ENCODE measurements around the gene ADAM12. TPM values are rescaled to one million over a fixed set of nuclear protein-coding genes. Genes with fewer than 3 reads are reported as not detected.

ADAM12 gene
- total and polyA plus RNA-seq, 4 donors: 0.03 to 0.33 (median 0.19) TPM

- Histone ChIP-seq H3K9ac (ENCODE audit: low read depth in 1 of 2, low read length in 2 of 2) (no peak overlapping the region), H3K9me3 (ENCODE audit: control insufficient read depth in 4 of 4, low read length in 3 of 4) (no peaks in the 10 kb centered on the region), H3K4me3 (ENCODE audit: low read depth in 1 of 3, low read length in 3 of 3) (no peak overlapping the region), H3K27me3 (ENCODE audit: control insufficient read depth in 4 of 4, insufficient read depth in 4 of 4, low read length in 3 of 4) (no peaks in the 10 kb centered on the region), H3K27ac (ENCODE audit: low read depth in 1 of 2, low read length in 2 of 2) (no peak overlapping the region), H3K36me3 (ENCODE audit: control insufficient read depth in 4 of 4, insufficient read depth in 3 of 4, low read depth in 1 of 4, low read length in 3 of 4) (no peaks in the 10 kb centered on the region), H3K4me1 (ENCODE audit: control insufficient read depth in 4 of 4, insufficient read depth in 4 of 4, low read length in 3 of 4) (no peaks in the 10 kb centered on the region)
- no peak for DNase-seq (ENCODE audit: low spot score)
- TF ChIP-seq FOXA1 (IDR thresholded peaks at IDR 0.05): no peak
- no peak for TF ChIP-seq HNF4G (IDR thresholded peaks at IDR 0.05)
- no peak for TF ChIP-seq ATF3 (IDR thresholded peaks at IDR 0.05)
- no peak for TF ChIP-seq MAX (IDR thresholded peaks at IDR 0.05)
- no peak for TF ChIP-seq HNF4A (conservative IDR thresholded peaks at IDR 0.05)
- TF ChIP-seq SP1 (IDR thresholded peaks at IDR 0.05): no peak
- no peak for TF ChIP-seq NR2F2 (IDR thresholded peaks at IDR 0.05)
- no peak for TF ChIP-seq TAF1 (conservative IDR thresholded peaks at IDR 0.05)
- no peak for TF ChIP-seq REST (IDR thresholded peaks at IDR 0.05)
- no peak for TF ChIP-seq JUND (IDR thresholded peaks at IDR 0.05)
- TF ChIP-seq YY1 (IDR thresholded peaks at IDR 0.05): no peak
- no peak for TF ChIP-seq RXRA (IDR thresholded peaks at IDR 0.05)
- no peak for TF ChIP-seq EGR1 (IDR thresholded peaks at IDR 0.05; ENCODE audit: low read depth in 2 of 2)
- 30% methylated on average over 4 of the region's 4 CpGs for WGBS
Measured at GRCh38 chr10:126059076-126059826, 329.0 kb downstream of the ADAM12 start.

GRCh38 chr10:126058507-126058906 is 329.8 kb downstream of the ADAM12 start:
- WGBS: 21% methylated on average over 9 of the region's 9 CpGs
- TF ChIP-seq YY1 (IDR thresholded peaks at IDR 0.05) (no peak), GABPA (IDR thresholded peaks at IDR 0.05 in 1 of 2, conservative IDR thresholded peaks at IDR 0.05 in 1 of 2) (no peak), MAX (IDR thresholded peaks at IDR 0.05) (no peak), CTCF (IDR thresholded peaks at IDR 0.05; ENCODE audit: low read depth, low read length, missing input control) (no peak), REST (IDR thresholded peaks at IDR 0.05) (no peak)
- H3K9ac ChIP-seq (ENCODE audit: low read depth in 1 of 2, low read length in 2 of 2): no peak overlapping the region
- DNase-seq (ENCODE audit: low spot score): no peak
- H3K27ac ChIP-seq (ENCODE audit: low read depth in 1 of 2, low read length in 2 of 2): no peak overlapping the region
- no peaks in the 10 kb centered on the region for H3K9me3 ChIP-seq (ENCODE audit: control insufficient read depth in 4 of 4, low read length in 3 of 4)
- H3K36me3 ChIP-seq (ENCODE audit: control insufficient read depth in 4 of 4, insufficient read depth in 3 of 4, low read depth in 1 of 4, low read length in 3 of 4): no peaks in the 10 kb centered on the region
- H3K27me3 ChIP-seq (ENCODE audit: control insufficient read depth in 4 of 4, insufficient read depth in 4 of 4, low read length in 3 of 4): no peaks in the 10 kb centered on the region
- H3K4me3 ChIP-seq (ENCODE audit: low read depth in 1 of 3, low read length in 3 of 3): no peak overlapping the region
- H3K4me1 ChIP-seq (ENCODE audit: control insufficient read depth in 4 of 4, insufficient read depth in 4 of 4, low read length in 3 of 4): no peaks in the 10 kb centered on the region

All from liver (tissue), 9 donors.